Kidney (tissue), 14 donors: ENCODE data around the gene LRRC8E. TPM values are rescaled to one million over a fixed set of nuclear protein-coding genes. Genes with fewer than 3 reads are reported as not detected.
"Not testable (repeated sequence)": the region's sequence is repeated elsewhere in the genome, so short reads cannot be mapped to it uniquely, and the experiment has no call there.

Experiments
- DNase-seq, 5 donors: peaks; one replicate each; pipeline ENCODE4 v3.0.0-alpha.2; 2013 to 2020
- FAIRE-seq: peaks from 2 replicates; lab custom pipeline; 2012; peaks lifted over from hg19 to GRCh38; lab: Jason Lieb, UNC
- H3K27ac ChIP-seq, 2 donors: one replicate each; pipeline ENCODE4 v1.7.0; 2013; ENCODE audit warnings: low read depth in 2 of 2, low read length in 2 of 2, inconsistent platforms in 1 of 2
- H3K27me3 ChIP-seq: one replicate; pipeline ENCODE4 v1.7.1; 2013; ENCODE audit warnings: low read length, inconsistent platforms; ENCODE audit not compliant: control insufficient read depth, insufficient read depth
- H3K36me3 ChIP-seq, 3 donors: one replicate each; pipeline versions ENCODE4 v1.7.0 to v1.7.1; 2013; ENCODE audit warnings: low read length in 3 of 3, control low read depth in 1 of 3, inconsistent platforms in 1 of 3; ENCODE audit not compliant: insufficient read depth in 3 of 3, control insufficient read depth in 2 of 3
- H3K4me1 ChIP-seq, 3 donors: one replicate each; pipeline versions ENCODE4 v1.7.0 to v1.7.1; 2013; ENCODE audit warnings: low read length in 3 of 3, inconsistent platforms in 1 of 3, low read depth in 1 of 3; ENCODE audit not compliant: control insufficient read depth in 2 of 3, insufficient read depth in 2 of 3
- H3K4me3 ChIP-seq, 3 donors: one replicate each; pipeline versions ENCODE4 v1.7.0 to v1.8.1; 2013; ENCODE audit warnings: low read length in 3 of 3, control low read depth in 1 of 3, inconsistent platforms in 1 of 3
- H3K9ac ChIP-seq, 3 donors: one replicate each; pipeline versions ENCODE4 v1.7.0 to v1.7.1; 2013; ENCODE audit warnings: low read length in 3 of 3, control low read depth in 1 of 3, inconsistent platforms in 1 of 3
- H3K9me3 ChIP-seq, 3 donors: one replicate each; pipeline versions ENCODE4 v1.7.0 to v1.7.1; 2013; ENCODE audit warnings: low read length in 3 of 3, control low read depth in 1 of 3, inconsistent platforms in 1 of 3; ENCODE audit not compliant: control insufficient read depth in 2 of 3, insufficient read depth in 1 of 3
- CTCF ChIP-seq: IDR thresholded peaks from 3 replicates; pipeline ENCODE4 v1.5.1; 2012; ENCODE audit warnings: mild to moderate bottlenecking, moderate library complexity, borderline replicate concordance; ENCODE audit not compliant: insufficient read depth; ENCODE audit errors: extremely low read depth
- intact Hi-C: fragments of 100-400 bp; cut with DNase I; formaldehyde crosslinking; loops from one replicate; pipeline ENCODE4 v1.11.1; 2022
- polyA plus RNA-seq: library from polyadenylated mRNA; stranded (reverse); fragments of 350-450 nt; fragmentation: Illumina TruSeq; extraction: RNeasy Lipid Tissue Mini Kit (QIAGEN cat#74804); gene quantifications from one replicate; pipeline ENCODE4 v1.2.3, GENCODE V29; 2014; ENCODE audit warnings: low read depth, low replicate concordance; ENCODE audit not compliant: insufficient read depth
- total RNA-seq: library from RNA; stranded (reverse); fragmentation: NEBNext Ultra II Directional; extraction: Animal tissue kit (Norgen Biotek cat#: 25700); gene quantifications from one replicate; pipeline ENCODE4 v1.2.1, GENCODE V29; 2021
- donor health status: control.
- donor health status: control.
- donor health status: control.
- donor health status: control.
- donor health status: control.
- donor health status: DM: yes; HTN: yes; CAD: no.
- donor health status: Normal renal cell carcinoma (clear cell type).

The LRRC8E gene
- total and polyA plus RNA-seq, 2 donors from 2014 or later = 2.2 to 9.1 TPM

- Histone ChIP-seq H3K4me1 (peaks cover 0 to 29% (median 6%) of the 10 kb centered on the region in 3 donors), H3K9ac (no peak overlapping the region), H3K27ac (no peak overlapping the region)
Measured at GRCh38 chr19:7916955-7917266, 28.6 kb downstream of the LRRC8E start.

GRCh38 chr19:7917267-7918061 lies 29.2 kb downstream of the LRRC8E start:
- peak; percentile 63 to 83 (median 76) for DNase-seq
- Histone ChIP-seq H3K36me3 (peaks cover 0 to 7% (median 0%) of the 10 kb centered on the region in 3 donors), H3K27me3 (peaks cover 15% of the 10 kb centered on the region), H3K9me3 (no peaks in the 10 kb centered on the region), H3K4me1 (peaks cover 0 to 29% (median 6%) of the 10 kb centered on the region in 3 donors), H3K27ac (no peak overlapping the region), H3K4me3 (peak overlapping the region in 1 of 3 donors; percentile 25), H3K9ac (no peak overlapping the region)
- TF ChIP-seq CTCF = peak; percentile 51
- intact Hi-C loops = no loop called here
- FAIRE-seq = no peak

More at GRCh38 chr19:7916955-7917266, 28.6 kb downstream of the LRRC8E start:
- Histone ChIP-seq H3K27me3 (peaks cover 15% of the 10 kb centered on the region), H3K9me3 (no peaks in the 10 kb centered on the region), H3K4me3 (peak overlapping the region in 1 of 3 donors; percentile 25), H3K36me3 (peaks cover 0 to 6% (median 0%) of the 10 kb centered on the region in 3 donors)
- intact Hi-C loops = no loop called here
- peak in 1 of 5 donors; percentile 73 for DNase-seq
- no peak for FAIRE-seq
- TF ChIP-seq CTCF = no peak

GRCh38 chr19:7918062-7918614 lies 29.8 kb downstream of the LRRC8E start:
- FAIRE-seq, intact Hi-C loops, DNase-seq, H3K9ac ChIP-seq, H3K27ac ChIP-seq, H3K9me3 ChIP-seq: not testable (repeated sequence)
- Histone ChIP-seq H3K27me3 (peaks cover 15% of the 10 kb centered on the region), H3K36me3 (peaks cover 0 to 11% (median 0%) of the 10 kb centered on the region in 3 donors), H3K4me1 (peaks cover 0 to 29% (median 6%) of the 10 kb centered on the region in 3 donors), H3K4me3 (peak overlapping the region in 1 of 3 donors; percentile 71)
